ENCODE results near the gene DTX4. TPM values are rescaled to one million over a fixed set of nuclear protein-coding genes. Genes with fewer than 3 reads are reported as not detected.

DTX4 gene
- total RNA-seq, 2 experiments from 2014 or later = 0.30 to 0.48 TPM

DNA sequence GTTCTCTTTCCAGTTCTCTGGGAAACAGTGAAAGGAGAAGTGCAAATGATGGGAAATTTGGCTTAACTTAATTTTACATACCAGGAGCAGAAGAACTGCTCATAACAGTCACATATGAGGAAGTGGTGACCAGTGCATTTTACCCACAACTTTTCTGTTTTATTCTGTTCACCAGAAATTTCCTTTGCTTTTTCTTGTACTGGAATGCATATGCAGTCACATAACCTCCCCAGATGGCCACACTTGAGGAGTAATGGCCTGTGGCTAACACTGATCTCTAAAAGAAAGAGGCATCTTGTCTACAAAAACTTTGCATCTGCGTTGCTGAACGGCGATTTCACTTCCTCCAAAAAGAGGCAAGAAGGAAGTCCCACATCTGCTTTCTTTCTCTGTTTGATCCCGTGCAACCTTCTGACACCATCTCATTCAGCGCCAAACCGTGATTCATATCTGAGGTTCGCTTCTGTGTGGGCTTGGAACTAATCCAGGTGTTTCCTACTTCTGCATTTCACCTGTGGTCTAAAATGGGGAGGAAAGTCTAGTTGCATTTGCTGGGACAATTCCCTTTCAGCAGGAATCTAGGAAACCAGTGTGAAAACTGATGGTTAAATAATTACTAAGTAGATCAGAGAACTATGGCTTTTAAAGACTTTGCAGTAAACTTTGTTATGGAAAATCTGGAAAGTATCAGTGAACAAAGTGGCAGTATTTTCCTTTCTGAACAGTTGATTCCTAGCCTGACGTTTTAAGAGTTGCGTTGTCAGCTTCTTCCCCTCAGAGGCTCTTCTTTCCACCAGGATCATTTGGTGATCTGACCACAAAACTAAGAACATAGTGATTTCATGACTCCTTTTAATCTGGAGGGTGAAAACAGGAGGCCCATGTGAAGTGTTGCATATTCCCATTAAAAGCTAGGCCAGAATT lies 45.0 kb downstream of the DTX4 start:
- ChIA-PET CTCF (interaction anchor here (0.6 to 1.0 kb wide), 3 partner anchors 14 to 45 kb away, joined by 3 to 4 read pairs (median 3); partner anchors contain the start of gene DTX4), POLR2A (no interaction called here)
- Mint-ChIP-seq H3K4me3 (no peak overlapping the region), H3K36me3 (ENCODE audit: low read depth) (no peaks in the 10 kb centered on the region), H3K4me1 (peaks cover 12% of the 10 kb centered on the region), H3K9me3 (no peaks in the 10 kb centered on the region), H3K27me3 (peaks cover 3% of the 10 kb centered on the region), H3K27ac (no peak overlapping the region)
- DNase-seq = no peak

GRCh38 chr11:59218319-59218718 lies 46.4 kb downstream of the DTX4 start:
- no peak overlapping the region for H3K4me3 Mint-ChIP-seq
- no peaks in the 10 kb centered on the region for H3K36me3 Mint-ChIP-seq (ENCODE audit: low read depth)
- H3K27ac Mint-ChIP-seq = no peak overlapping the region
- no peaks in the 10 kb centered on the region for H3K9me3 Mint-ChIP-seq
- H3K4me1 Mint-ChIP-seq = peaks cover 12% of the 10 kb centered on the region
- peaks cover 3% of the 10 kb centered on the region for H3K27me3 Mint-ChIP-seq
- POLR2A ChIA-PET = no interaction called here
- DNase-seq = no peak
- CTCF ChIA-PET = interaction anchor here (0.9 kb wide), 1 partner anchor 15 kb away, joined by 3 read pairs; no protein-coding TSS in a partner anchor

- no peaks in the 10 kb centered on the region for H3K36me3 Mint-ChIP-seq (ENCODE audit: low read depth)
- ChIA-PET CTCF (no interaction called here), POLR2A (no interaction called here)
- no peaks in the 10 kb centered on the region for H3K9me3 Mint-ChIP-seq
- no peak overlapping the region for H3K4me3 Mint-ChIP-seq
- no peak for DNase-seq
- peaks cover 15% of the 10 kb centered on the region for H3K4me1 Mint-ChIP-seq
- H3K27ac Mint-ChIP-seq = no peak overlapping the region
- peaks cover 3% of the 10 kb centered on the region for H3K27me3 Mint-ChIP-seq
These were observed 47.0 kb downstream of the DTX4 start for GRCh38 chr11:59218893-59219292.

DNA sequence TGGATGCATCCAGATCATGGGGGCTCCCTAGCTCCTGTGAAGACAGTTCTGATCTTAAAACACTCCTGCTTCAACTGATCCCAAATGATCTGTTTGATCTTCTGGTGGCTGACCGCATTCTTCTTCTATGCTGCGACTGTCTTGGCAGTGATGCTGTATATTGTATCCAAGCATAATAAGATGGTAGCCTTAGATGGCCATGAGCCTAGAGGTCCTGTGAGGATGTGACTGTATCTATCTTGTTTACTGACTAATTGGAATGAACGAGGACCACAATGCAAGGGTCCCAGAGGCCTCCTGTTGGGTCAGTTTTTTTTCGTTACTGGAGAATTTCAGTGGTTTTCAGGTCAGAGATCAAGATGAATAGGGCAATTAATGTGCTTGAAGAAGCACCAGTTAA lies 47.9 kb downstream of the DTX4 start:
- CTCF ChIA-PET = no interaction called here

GRCh38 chr11:59221441-59221840 lies 49.5 kb downstream of the DTX4 start:
- peaks cover 21% of the 10 kb centered on the region for H3K4me1 Mint-ChIP-seq
- ChIA-PET POLR2A (no interaction called here), CTCF (no interaction called here)
- no peak overlapping the region for H3K4me3 Mint-ChIP-seq
- no peak overlapping the region for H3K27ac Mint-ChIP-seq
- H3K27me3 Mint-ChIP-seq = peaks cover 4% of the 10 kb centered on the region
- no peaks in the 10 kb centered on the region for H3K36me3 Mint-ChIP-seq (ENCODE audit: low read depth)
- H3K9me3 Mint-ChIP-seq = no peaks in the 10 kb centered on the region
- no peak for DNase-seq

More for the DNA sequence above, 47.9 kb downstream of the DTX4 start:
- DNase-seq = no peak
- Mint-ChIP-seq H3K27ac (no peak overlapping the region), H3K9me3 (no peaks in the 10 kb centered on the region), H3K4me1 (peaks cover 21% of the 10 kb centered on the region), H3K36me3 (ENCODE audit: low read depth) (no peaks in the 10 kb centered on the region), H3K27me3 (peaks cover 3% of the 10 kb centered on the region), H3K4me3 (no peak overlapping the region)
- POLR2A ChIA-PET = no interaction called here

DNA sequence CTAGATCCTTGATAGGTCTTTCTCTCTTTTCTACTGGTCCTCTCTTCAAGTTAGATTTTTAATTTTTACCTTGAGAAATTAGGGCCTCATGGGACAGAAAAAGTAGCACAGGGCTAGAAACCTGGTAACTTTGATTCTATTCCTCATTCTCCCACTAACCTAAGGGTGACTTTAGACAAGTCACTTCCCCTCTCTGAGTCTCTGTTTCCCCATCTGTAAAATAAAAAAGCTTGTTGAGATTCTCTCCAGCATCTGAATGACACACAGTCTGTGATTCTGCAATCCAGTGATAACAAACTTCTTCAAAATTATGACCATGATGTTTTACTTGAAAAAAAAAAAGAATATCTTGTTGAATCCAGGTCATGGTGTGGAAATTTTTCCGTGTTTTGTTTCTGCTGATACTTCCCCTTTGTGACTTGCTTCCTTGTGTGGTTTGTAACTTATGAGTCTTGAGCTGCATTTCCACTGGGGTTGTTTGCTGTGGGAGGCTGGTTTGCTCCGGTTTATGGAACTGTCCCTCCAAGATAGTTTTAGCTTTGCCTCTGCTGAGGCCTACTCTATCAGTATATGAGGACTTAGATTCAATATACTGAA lies 50.6 kb downstream of the DTX4 start:
- Mint-ChIP-seq H3K4me1 (peaks cover 10% of the 10 kb centered on the region), H3K9me3 (no peaks in the 10 kb centered on the region), H3K27ac (no peak overlapping the region), H3K4me3 (no peak overlapping the region), H3K36me3 (ENCODE audit: low read depth) (no peaks in the 10 kb centered on the region), H3K27me3 (peaks cover 5% of the 10 kb centered on the region)
- ChIA-PET POLR2A (no interaction called here), CTCF (no interaction called here)
- no peak for DNase-seq

- peaks cover 9% of the 10 kb centered on the region for H3K4me1 Mint-ChIP-seq
- no peaks in the 10 kb centered on the region for H3K36me3 Mint-ChIP-seq (ENCODE audit: low read depth)
- no peak for DNase-seq
- H3K27me3 Mint-ChIP-seq = peaks cover 5% of the 10 kb centered on the region
- H3K9me3 Mint-ChIP-seq = no peaks in the 10 kb centered on the region
- CTCF ChIA-PET = no interaction called here
- H3K4me3 Mint-ChIP-seq = no peak overlapping the region
- POLR2A ChIA-PET = no interaction called here
- H3K27ac Mint-ChIP-seq = no peak overlapping the region
These were observed 51.2 kb downstream of the DTX4 start for GRCh38 chr11:59223177-59223576.

- ChIA-PET CTCF (no interaction called here), POLR2A (no interaction called here)
- Mint-ChIP-seq H3K4me3 (no peak overlapping the region), H3K27ac (no peak overlapping the region), H3K4me1 (peaks cover 9% of the 10 kb centered on the region), H3K36me3 (ENCODE audit: low read depth) (no peaks in the 10 kb centered on the region), H3K27me3 (peaks cover 5% of the 10 kb centered on the region), H3K9me3 (no peaks in the 10 kb centered on the region)
- DNase-seq = no peak
These were observed 51.7 kb downstream of the DTX4 start for GRCh38 chr11:59223611-59224010.

- H3K27ac Mint-ChIP-seq = no peak overlapping the region
- H3K36me3 Mint-ChIP-seq (ENCODE audit: low read depth) = no peaks in the 10 kb centered on the region
These were observed 52.5 kb downstream of the DTX4 start for GRCh38 chr11:59224351-59224928.

GRCh38 chr11:59225017-59225416 lies 53.1 kb downstream of the DTX4 start:
- ChIA-PET POLR2A (no interaction called here), CTCF (no interaction called here)
- no peak overlapping the region for H3K27ac Mint-ChIP-seq
- no peaks in the 10 kb centered on the region for H3K36me3 Mint-ChIP-seq (ENCODE audit: low read depth)
- H3K27me3 Mint-ChIP-seq = peaks cover 5% of the 10 kb centered on the region
- no peak for DNase-seq
- H3K9me3 Mint-ChIP-seq = no peaks in the 10 kb centered on the region
- peaks cover 9% of the 10 kb centered on the region for H3K4me1 Mint-ChIP-seq
- H3K4me3 Mint-ChIP-seq = no peak overlapping the region

More at GRCh38 chr11:59224351-59224928, 52.5 kb downstream of the DTX4 start:
- Mint-ChIP-seq H3K9me3 (no peaks in the 10 kb centered on the region), H3K27me3 (peaks cover 5% of the 10 kb centered on the region), H3K4me3 (no peak overlapping the region), H3K4me1 (peaks cover 9% of the 10 kb centered on the region)
- CTCF ChIA-PET = no interaction called here
- DNase-seq = no peak
- POLR2A ChIA-PET = no interaction called here

- H3K27me3 Mint-ChIP-seq = peaks cover 9% of the 10 kb centered on the region
- H3K36me3 Mint-ChIP-seq (ENCODE audit: low read depth) = no peaks in the 10 kb centered on the region
- no peak overlapping the region for H3K4me3 Mint-ChIP-seq
- peaks cover 9% of the 10 kb centered on the region for H3K4me1 Mint-ChIP-seq
- ChIA-PET POLR2A (no interaction called here), CTCF (interaction anchor here (1.2 kb wide), 1 partner anchor 55 kb away, joined by 3 read pairs; the partner anchor contains the start of gene DTX4)
- peaks cover 2% of the 10 kb centered on the region for H3K9me3 Mint-ChIP-seq
- H3K27ac Mint-ChIP-seq = no peak overlapping the region
- DNase-seq = no peak
These were observed 54.5 kb downstream of the DTX4 start for GRCh38 chr11:59226396-59226795.

DNA sequence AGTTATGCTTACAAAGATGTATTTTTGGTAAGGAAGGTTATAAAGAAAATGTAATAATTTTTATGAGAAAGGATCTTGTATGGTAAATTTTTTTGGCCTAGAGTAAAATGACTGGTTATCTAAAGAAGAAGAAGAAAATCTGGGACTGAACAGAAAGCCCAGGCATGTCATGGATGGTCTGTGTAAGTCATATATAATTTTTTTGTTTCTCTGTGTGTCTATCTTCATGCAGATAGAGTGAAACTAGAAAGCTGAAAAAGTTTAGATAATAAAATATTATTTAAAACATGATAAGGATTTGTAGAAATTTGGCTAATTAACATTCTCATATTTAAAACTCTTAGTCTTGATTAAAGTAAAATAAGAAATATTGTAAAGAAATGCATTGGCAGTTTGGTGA lies 68.4 kb downstream of the DTX4 start:
- ChIA-PET POLR2A (no interaction called here), CTCF (no interaction called here)
- DNase-seq = no peak
- Mint-ChIP-seq H3K4me3 (no peak overlapping the region), H3K9me3 (peaks cover 9% of the 10 kb centered on the region), H3K27me3 (peaks cover 13% of the 10 kb centered on the region), H3K36me3 (ENCODE audit: low read depth) (peaks cover 5% of the 10 kb centered on the region), H3K27ac (no peak overlapping the region), H3K4me1 (no peaks in the 10 kb centered on the region)

DNA sequence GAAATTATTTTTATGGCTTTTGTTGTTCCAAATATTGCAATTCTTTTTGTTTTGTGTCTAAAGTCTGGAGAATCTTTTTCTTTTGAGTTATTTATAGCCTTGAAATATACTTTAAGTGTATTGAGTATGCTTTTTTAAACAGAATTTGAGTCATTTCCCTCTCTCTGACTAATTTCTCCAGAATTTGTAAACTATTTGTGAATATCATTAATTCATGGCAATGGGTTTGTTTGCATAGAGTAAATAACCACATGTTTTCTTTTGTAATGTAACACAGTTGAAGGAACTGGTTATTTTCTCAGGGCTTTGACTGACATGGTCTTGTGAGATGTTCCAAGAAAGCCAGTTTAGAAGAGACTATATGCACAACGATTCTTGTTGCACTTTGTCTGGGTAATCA lies 71.7 kb downstream of the DTX4 start:
- H3K36me3 Mint-ChIP-seq (ENCODE audit: low read depth) = peaks cover 9% of the 10 kb centered on the region
- H3K27me3 Mint-ChIP-seq = peaks cover 5% of the 10 kb centered on the region
- no peak for DNase-seq
- no peak overlapping the region for H3K4me3 Mint-ChIP-seq
- ChIA-PET POLR2A (no interaction called here), CTCF (no interaction called here)
- H3K4me1 Mint-ChIP-seq = peaks cover 19% of the 10 kb centered on the region
- H3K27ac Mint-ChIP-seq = no peak overlapping the region
- H3K9me3 Mint-ChIP-seq = peaks cover 11% of the 10 kb centered on the region
